Eye (tissue), 1 donor: Measurements from ENCODE around the gene FAM118A.
"Not testable (repeated sequence)": the region's sequence is repeated elsewhere in the genome, so short reads cannot be mapped to it uniquely, and the experiment has no call there.

Experiments used
- DNase-seq: peaks from one replicate; pipeline ENCODE4 v3.0.0-alpha.2; 2015

The FAM118A gene

GRCh38 chr22:45334528-45334927 lies 24.8 kb downstream of the FAM118A start:
- DNase-seq = no peak

DNA sequence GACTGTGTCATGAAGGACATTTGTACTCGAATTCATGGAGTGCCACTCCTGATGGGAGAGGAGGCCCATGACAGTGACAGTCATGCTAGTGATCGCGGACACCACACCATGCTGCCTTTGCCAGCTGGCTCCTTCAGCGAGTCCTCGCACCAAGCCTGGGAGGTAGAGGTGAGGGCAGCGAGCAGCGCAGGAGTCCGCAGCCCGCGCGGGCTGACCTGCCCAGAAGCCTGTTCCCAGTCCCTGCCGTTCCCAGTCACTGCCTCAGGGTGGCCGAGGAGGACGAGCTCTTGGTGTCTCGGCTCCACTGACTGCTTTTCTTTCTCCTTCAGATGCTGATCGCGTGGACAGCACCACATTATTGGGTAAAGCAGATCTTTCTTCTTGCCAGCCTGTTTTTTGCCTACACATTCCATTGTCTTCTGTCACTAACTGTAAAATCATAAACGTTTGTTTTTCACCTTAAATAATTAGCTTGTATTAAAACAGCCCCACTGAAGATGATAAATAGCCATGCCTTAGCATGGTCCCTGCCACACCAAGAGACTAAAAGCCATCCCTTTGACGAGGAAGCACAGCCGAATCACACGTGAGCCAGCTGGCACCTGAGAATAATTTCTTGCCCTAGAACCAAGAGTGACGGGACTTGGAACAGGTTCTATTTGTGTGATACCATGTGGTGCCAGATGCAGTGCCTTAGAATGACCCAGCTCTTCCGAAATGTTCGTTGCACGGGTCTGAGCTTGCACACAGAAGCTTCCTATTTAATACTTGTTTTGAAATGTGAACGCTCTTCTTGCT lies 25.5 kb downstream of the FAM118A start:
- DNase-seq = peak; percentile 48

GRCh38 chr22:45335854-45336522 lies 26.3 kb downstream of the FAM118A start:
- DNase-seq = no peak

GRCh38 chr22:45336971-45337431 lies 27.3 kb downstream of the FAM118A start:
- peak; percentile 56 for DNase-seq

DNA sequence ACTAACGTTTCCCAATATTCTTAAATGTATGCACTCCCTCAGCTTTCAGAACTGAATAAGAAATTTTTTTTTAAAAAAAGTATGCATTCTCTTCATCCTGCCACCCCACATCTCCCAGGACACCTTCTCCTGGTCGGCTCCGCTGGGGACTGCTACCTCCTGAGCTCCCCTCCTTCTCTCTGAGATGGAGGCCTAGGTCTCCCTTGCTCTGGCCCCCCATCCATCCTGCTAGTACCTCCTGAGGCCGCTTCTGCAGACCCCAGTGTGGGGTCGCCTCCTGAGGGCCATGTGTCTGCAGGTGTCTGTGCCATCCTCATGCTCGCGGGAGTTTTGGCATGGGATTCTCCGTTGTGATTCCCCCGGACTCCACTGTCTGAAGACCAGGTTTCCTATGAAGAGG lies 27.8 kb downstream of the FAM118A start:
- no peak for DNase-seq

GRCh38 chr22:45338795-45339194 lies 29.1 kb downstream of the FAM118A start:
- DNase-seq = no peak

GRCh38 chr22:45340323-45340722 lies 30.6 kb downstream of the FAM118A start:
- no peak for DNase-seq

- DNase-seq = no peak
Observed at GRCh38 chr22:45341498-45341897, 31.8 kb downstream of the FAM118A start.

GRCh38 chr22:45343143-45343542 lies 33.4 kb downstream of the FAM118A start:
- DNase-seq = no peak

DNA sequence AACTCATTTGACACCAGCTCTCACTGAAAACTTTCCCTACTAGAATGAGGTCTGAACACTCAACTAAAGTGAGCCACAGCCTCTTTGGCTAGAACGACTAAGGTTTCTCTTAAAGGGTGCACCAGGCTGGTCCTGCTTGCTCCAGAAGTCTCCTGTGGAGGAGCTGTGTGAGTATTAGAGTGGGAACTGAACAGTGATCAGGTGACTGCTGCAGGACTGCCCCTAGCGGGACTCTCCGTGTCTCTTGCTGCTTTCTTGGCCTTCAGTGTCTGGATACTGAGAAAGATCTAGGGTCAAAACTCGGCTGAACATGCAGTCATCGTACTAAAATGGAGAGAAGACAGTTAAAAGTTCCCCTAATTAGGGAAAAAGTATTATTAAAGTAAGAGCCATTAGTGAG lies 34.6 kb downstream of the FAM118A start:
- DNase-seq = peak; percentile 23

GRCh38 chr22:45349916-45350315 lies 40.2 kb downstream of the FAM118A start:
- DNase-seq = no peak

DNA sequence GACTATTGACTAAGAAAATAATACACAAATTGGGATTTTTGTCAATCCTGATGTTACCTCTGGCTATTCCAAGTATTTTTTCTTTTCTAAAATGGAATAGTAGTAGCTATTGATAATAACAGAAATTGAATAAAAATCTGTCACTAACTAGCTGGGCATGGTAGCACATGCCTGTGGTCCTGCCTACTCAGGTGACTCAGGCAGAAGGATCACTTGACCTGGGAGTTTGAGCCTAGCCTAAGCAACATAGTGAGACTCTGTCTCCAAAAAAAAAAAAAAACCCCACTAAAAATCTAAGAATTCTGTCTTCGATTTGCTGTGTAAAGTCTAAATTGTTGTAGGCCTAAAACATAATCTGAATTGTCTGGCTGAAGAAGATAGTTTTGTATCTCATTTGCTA lies 42.2 kb downstream of the FAM118A start:
- no peak for DNase-seq

DNA sequence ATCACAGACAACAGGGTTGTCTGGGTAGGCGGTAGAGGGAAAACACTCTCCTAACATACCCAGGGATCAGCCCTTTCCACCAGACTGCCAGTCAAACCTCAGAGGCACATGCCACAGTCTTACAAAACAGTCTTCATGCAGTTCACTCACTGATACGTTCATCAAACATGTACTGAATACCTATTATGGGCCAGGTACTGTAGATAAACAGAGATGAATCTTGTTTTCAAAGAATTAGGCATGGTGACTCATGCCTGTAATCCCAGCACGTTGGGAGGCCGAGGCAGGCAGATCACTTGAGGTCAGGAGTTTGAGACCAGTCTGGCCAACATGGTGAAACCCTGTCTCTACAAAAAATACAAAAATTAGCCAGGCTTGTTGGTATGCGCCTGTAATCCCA lies 43.0 kb downstream of the FAM118A start:
- not testable (repeated sequence) for DNase-seq

- DNase-seq = no peak
Observed at GRCh38 chr22:45353786-45354185, 44.1 kb downstream of the FAM118A start.

- DNase-seq = no peak
Observed at GRCh38 chr22:45357490-45357889, 47.8 kb downstream of the FAM118A start.

- no peak for DNase-seq
Observed at GRCh38 chr22:45358127-45358526, 48.4 kb downstream of the FAM118A start.

DNA sequence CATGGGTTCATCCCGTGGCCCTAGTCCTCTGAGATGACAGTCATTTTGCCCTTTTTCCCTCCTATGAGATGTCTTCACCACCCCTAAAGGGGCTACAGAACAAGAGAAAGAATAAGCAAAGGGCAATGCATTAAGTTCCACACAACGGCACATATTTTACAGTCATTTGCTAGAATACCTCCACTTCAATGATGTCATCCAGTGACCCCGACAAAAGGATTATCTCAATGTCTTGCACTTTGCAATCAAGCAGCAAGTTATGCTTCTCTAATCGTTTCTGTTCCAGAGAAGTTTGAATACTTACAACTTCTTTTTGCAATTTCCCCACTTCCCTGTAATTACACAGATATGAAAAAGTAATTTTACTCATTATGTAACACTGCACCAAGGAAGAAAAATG lies 49.9 kb downstream of the FAM118A start:
- no peak for DNase-seq

- DNase-seq = no peak
Observed at GRCh38 chr22:45366713-45367112, 57.0 kb downstream of the FAM118A start.

DNA sequence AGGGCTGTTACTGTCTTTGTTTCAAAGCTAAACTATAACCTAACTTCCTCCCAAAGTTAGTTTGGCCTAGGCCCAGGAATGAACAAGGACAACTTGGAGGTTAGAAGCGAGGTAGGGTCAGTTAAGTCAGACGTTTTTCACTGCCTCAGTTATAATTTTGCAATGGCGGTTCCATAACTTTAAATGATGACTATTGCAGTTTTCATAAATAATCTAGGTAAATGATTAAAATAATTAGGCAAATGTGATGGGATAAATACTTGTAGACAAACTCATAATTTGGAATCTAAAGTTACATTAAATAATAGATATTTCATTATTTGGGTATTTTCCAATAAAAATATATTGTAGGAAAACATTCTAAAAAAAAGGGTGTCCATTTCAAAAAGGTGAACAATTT lies 63.9 kb downstream of the FAM118A start:
- not testable (repeated sequence) for DNase-seq

DNA sequence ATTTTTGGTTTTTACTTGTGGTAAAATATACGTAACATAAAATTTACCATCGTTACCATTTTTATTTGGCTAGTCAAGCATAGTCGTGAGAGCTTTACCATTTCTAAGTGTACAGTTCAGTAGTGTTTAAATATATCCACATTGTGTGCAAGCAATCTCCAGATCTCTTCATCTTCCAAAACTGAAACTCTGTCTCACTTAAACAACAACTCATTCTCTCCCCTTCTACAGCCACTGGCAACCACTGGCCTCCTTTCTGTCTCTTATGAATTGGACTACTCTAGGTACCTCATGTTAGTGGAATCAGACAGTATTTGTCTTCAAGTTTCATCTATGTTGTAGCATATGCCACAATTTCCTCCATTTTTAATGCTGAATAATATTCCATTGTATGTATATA lies 66.3 kb downstream of the FAM118A start:
- DNase-seq = no peak

GRCh38 chr22:45376703-45377102 lies 67.0 kb downstream of the FAM118A start:
- DNase-seq = no peak

GRCh38 chr22:45381348-45381747 lies 71.6 kb downstream of the FAM118A start:
- no peak for DNase-seq

GRCh38 chr22:45389546-45389945 lies 79.8 kb downstream of the FAM118A start:
- no peak for DNase-seq
